Naive thymus-derived CD4-positive, alpha-beta T cell (primary cell): Measurements from ENCODE around the gene RAB6A. TPM values are rescaled to one million over a fixed set of nuclear protein-coding genes. Genes with fewer than 3 reads are reported as not detected.

Experiments used
- ATAC-seq: fragments of 150-1000 bp; cut with Tn5 transposase; 2 replicates; pipeline ENCODE4 v1.10.0; 2021; ENCODE audit warnings: mild to moderate bottlenecking, moderate library complexity
- CTCF ChIA-PET: fragments of 350-600 bp; sonication (Branson Sonifier 250); formaldehyde crosslinking; loops from one replicate; lab custom pipeline; 2021; ENCODE audit warnings: antibody characterized with exemption; lab: Charles Lee
- POLR2A ChIA-PET: fragments of 350-600 bp; sonication (Branson Sonifier 250); formaldehyde crosslinking; loops from one replicate; lab custom pipeline; 2021; ENCODE audit warnings: antibody characterized with exemption, inconsistent platforms; lab: Charles Lee
- DNase-seq, 9 donors: peaks; one replicate each; pipeline versions ENCODE4 v3.0.0 to v3.0.0-alpha.2; 2020 to 2022; ENCODE audit warnings: mixed read lengths in 1 of 9
- H3K27ac ChIP-seq: one replicate; pipeline ENCODE4 v1.7.0; 2013; ENCODE audit warnings: mild to moderate bottlenecking, low read depth, low read length, moderate library complexity
- H3K27me3 ChIP-seq, 2 donors: one replicate each; pipeline ENCODE4 v1.7.0; 2013; ENCODE audit warnings: low read length in 2 of 2, mild to moderate bottlenecking in 2 of 2, moderate library complexity in 2 of 2; ENCODE audit not compliant: control insufficient read depth in 2 of 2, insufficient read depth in 2 of 2
- H3K36me3 ChIP-seq, 3 experiments: 1 replicate in 2 of 3; 2 replicates in 1 of 3; pipeline ENCODE4 v1.7.0; 2013; ENCODE audit warnings: low read length in 3 of 3, mild to moderate bottlenecking in 3 of 3, moderate library complexity in 1 of 3; ENCODE audit not compliant: insufficient read depth in 3 of 3, control insufficient read depth in 2 of 3
- H3K4me1 ChIP-seq, 2 donors: one replicate each; pipeline ENCODE4 v1.7.0; 2013; ENCODE audit warnings: low read length in 2 of 2, mild to moderate bottlenecking in 2 of 2, moderate library complexity in 1 of 2; ENCODE audit not compliant: control insufficient read depth in 2 of 2, insufficient read depth in 2 of 2
- H3K4me3 ChIP-seq: 2 replicates; pipeline ENCODE4 v1.7.0; 2013; ENCODE audit warnings: mild to moderate bottlenecking, low read length
- H3K9me3 ChIP-seq, 3 experiments: 1 replicate in 2 of 3; 2 replicates in 1 of 3; pipeline ENCODE4 v1.7.0; 2013; ENCODE audit warnings: low read length in 3 of 3; ENCODE audit not compliant: control insufficient read depth in 2 of 3
- H3K27ac Mint-ChIP-seq, 9 donors: one replicate each; pipeline ENCODE4 v1.8.0; 2020 to 2022; ENCODE audit warnings: mixed read lengths in 9 of 9, mild to moderate bottlenecking in 8 of 9, moderate library complexity in 5 of 9, inconsistent platforms in 2 of 9
- H3K27me3 Mint-ChIP-seq, 5 donors: one replicate each; pipeline ENCODE4 v1.8.0; 2021 to 2022; ENCODE audit warnings: mixed read lengths in 5 of 5, mild to moderate bottlenecking in 1 of 5
- H3K36me3 Mint-ChIP-seq, 5 donors: one replicate each; pipeline ENCODE4 v1.8.0; 2020 to 2022; ENCODE audit warnings: mixed read lengths in 5 of 5, mild to moderate bottlenecking in 3 of 5, inconsistent platforms in 1 of 5
- H3K4me1 Mint-ChIP-seq, 7 donors: one replicate each; pipeline ENCODE4 v1.8.0; 2020 to 2022; ENCODE audit warnings: mixed read lengths in 7 of 7, mild to moderate bottlenecking in 3 of 7, inconsistent platforms in 1 of 7
- H3K4me3 Mint-ChIP-seq, 10 donors: one replicate each; pipeline ENCODE4 v1.8.0; 2020 to 2022; ENCODE audit warnings: mild to moderate bottlenecking in 10 of 10, mixed read lengths in 10 of 10, moderate library complexity in 6 of 10, inconsistent platforms in 2 of 10
- H3K9me3 Mint-ChIP-seq, 11 donors: one replicate each; pipeline ENCODE4 v1.8.0; 2020 to 2022; ENCODE audit warnings: mixed read lengths in 11 of 11, mild to moderate bottlenecking in 4 of 11, inconsistent platforms in 1 of 11, moderate library complexity in 1 of 11
- intact Hi-C, 2 donors: fragments of 100-400 bp; cut with micrococcal nuclease; formaldehyde crosslinking; loops; one replicate each; pipeline ENCODE4 v1.15.1; 2023
- polyA plus RNA-seq, 2 donors: library from polyadenylated mRNA; unstranded; fragments of 300-500 nt; fragmentation: Illumina TruSeq; gene quantifications; one replicate each; pipeline ENCODE4 v1.2.3, GENCODE V29; 2021
- total RNA-seq, 6 experiments: library from RNA in 5 of 6; stranded (reverse) in 5 of 6; gene quantifications; 1 replicate in 5 of 6; 2 replicates in 1 of 6; pipeline ENCODE4 v1.2.3 and lab custom pipeline; 2021 to 2026

The RAB6A gene
- total RNA-seq (10 to 100 TPM; 54.9 to 94.5 (median 80.0) TPM), polyA plus RNA-seq (10 to 100 TPM; 71.6 to 93.6 TPM), total RNA-seq (lab: John Stamatoyannopoulos, UW) (62.3 reads per million, percentile 76 among the genes with 10 or more reads in this experiment)

- no peaks in the 10 kb centered on the region for H3K9me3 Mint-ChIP-seq
- intact Hi-C loops = loop anchor here (1.0 to 10.0 kb wide), 10 partner anchors 18 to 986 kb away; partner anchors contain the start of genes C2CD3 (in 2 of the 2), FAM168A (in 2 of the 2), PPME1 (in 2 of the 2) and COA4 (in 1 of the 2)
- H3K9me3 ChIP-seq = no peaks in the 10 kb centered on the region
- peak; percentile 94 to 100 (median 100) for DNase-seq
- H3K4me3 Mint-ChIP-seq = peak within 1 kb of the TSS; percentile 89 to 98 (median 94)
- peaks cover 19 to 40% (median 32%) of the 10 kb centered on the region in 7 donors for H3K4me1 Mint-ChIP-seq
- CTCF ChIA-PET = interaction anchor here (0.6 to 3.6 kb wide), 5 partner anchors 18 to 100 kb away, joined by 3 to 22 read pairs (median 4); partner anchors contain the start of gene MRPL48
- H3K36me3 Mint-ChIP-seq = peaks cover 0 to 16% (median 0%) of the 10 kb centered on the region in 5 donors
- peaks cover 0 to 5% (median 0%) of the 10 kb centered on the region in 5 donors for H3K27me3 Mint-ChIP-seq
- H3K36me3 ChIP-seq = peaks cover 0 to 7% (median 0%) of the 10 kb centered on the region in 3 experiments
- H3K27ac Mint-ChIP-seq = peak within 1 kb of the TSS; percentile 86 to 98 (median 92)
- peak within 1 kb of the TSS; percentile 89 for H3K27ac ChIP-seq
- H3K27me3 ChIP-seq = no peaks in the 10 kb centered on the region
- H3K4me3 ChIP-seq = peak within 1 kb of the TSS; percentile 87
- peak; percentile 94 for ATAC-seq
- POLR2A ChIA-PET = interaction anchor here (0.6 to 9.7 kb wide), 9 partner anchors 8 to 411 kb away, joined by 3 to 162 read pairs (median 3); partner anchors contain the start of genes FAM168A, MRPL48 and PPME1
- peaks cover 14 to 15% of the 10 kb centered on the region in 2 donors for H3K4me1 ChIP-seq
Measured at GRCh38 chr11:73760679-73761402, at the start of gene RAB6A. Gene RAB6A (minus strand): TSS chr11:73761074. CDS start chr11:73760635, 439 bp downstream.

GRCh38 chr11:73810637-73811036 lies 49.8 kb upstream of the RAB6A start:
- ChIA-PET CTCF (no interaction called here), POLR2A (no interaction called here)
- H3K4me3 ChIP-seq = no peak overlapping the region
- Mint-ChIP-seq H3K27ac (peak overlapping the region in 1 of 9 donors; percentile 29), H3K27me3 (no peaks in the 10 kb centered on the region), H3K9me3 (no peaks in the 10 kb centered on the region), H3K4me3 (no peak overlapping the region), H3K4me1 (peaks cover 0 to 14% (median 6%) of the 10 kb centered on the region in 7 donors), H3K36me3 (peaks cover 10 to 39% (median 26%) of the 10 kb centered on the region in 5 donors)
- DNase-seq = no peak
- no peaks in the 10 kb centered on the region for H3K4me1 ChIP-seq
- no peak overlapping the region for H3K27ac ChIP-seq
- no peak for ATAC-seq
- no peaks in the 10 kb centered on the region for H3K9me3 ChIP-seq
- intact Hi-C loops = no loop called here
- no peaks in the 10 kb centered on the region for H3K27me3 ChIP-seq
- H3K36me3 ChIP-seq = peaks cover 0 to 26% (median 0%) of the 10 kb centered on the region in 3 experiments

- CTCF ChIA-PET = no interaction called here
- Histone ChIP-seq H3K9me3 (no peaks in the 10 kb centered on the region), H3K4me1 (no peaks in the 10 kb centered on the region), H3K36me3 (peaks cover 0 to 27% (median 0%) of the 10 kb centered on the region in 3 experiments), H3K27me3 (no peaks in the 10 kb centered on the region), H3K27ac (no peak overlapping the region), H3K4me3 (no peak overlapping the region)
- H3K27ac Mint-ChIP-seq = no peak overlapping the region
- no peak overlapping the region for H3K4me3 Mint-ChIP-seq
- H3K4me1 Mint-ChIP-seq = peaks cover 0 to 26% (median 9%) of the 10 kb centered on the region in 7 donors
- POLR2A ChIA-PET = no interaction called here
- H3K27me3 Mint-ChIP-seq = no peaks in the 10 kb centered on the region
- no peaks in the 10 kb centered on the region for H3K9me3 Mint-ChIP-seq
- no peak for DNase-seq
- ATAC-seq = no peak
- intact Hi-C loops = no loop called here
- H3K36me3 Mint-ChIP-seq = peaks cover 10 to 36% (median 30%) of the 10 kb centered on the region in 5 donors
Measured at GRCh38 chr11:73808052-73808451, 47.2 kb upstream of the RAB6A start.

- intact Hi-C loops = no loop called here
- no peak overlapping the region for H3K4me3 Mint-ChIP-seq
- POLR2A ChIA-PET = interaction anchor here (1.1 kb wide), 1 partner anchor 25 kb away, joined by 3 read pairs; no protein-coding TSS in a partner anchor
- peaks cover 0 to 22% (median 7%) of the 10 kb centered on the region in 7 donors for H3K4me1 Mint-ChIP-seq
- no peak for DNase-seq
- Histone ChIP-seq H3K27ac (no peak overlapping the region), H3K4me3 (no peak overlapping the region), H3K27me3 (no peaks in the 10 kb centered on the region), H3K4me1 (no peaks in the 10 kb centered on the region), H3K9me3 (no peaks in the 10 kb centered on the region), H3K36me3 (peaks cover 0 to 23% (median 0%) of the 10 kb centered on the region in 3 experiments)
- H3K27ac Mint-ChIP-seq = no peak overlapping the region
- H3K27me3 Mint-ChIP-seq = no peaks in the 10 kb centered on the region
- CTCF ChIA-PET = no interaction called here
- H3K36me3 Mint-ChIP-seq = peaks cover 10 to 31% (median 24%) of the 10 kb centered on the region in 5 donors
- H3K9me3 Mint-ChIP-seq = no peaks in the 10 kb centered on the region
- ATAC-seq = no peak
Measured at GRCh38 chr11:73804712-73805111, 43.8 kb upstream of the RAB6A start.

DNA sequence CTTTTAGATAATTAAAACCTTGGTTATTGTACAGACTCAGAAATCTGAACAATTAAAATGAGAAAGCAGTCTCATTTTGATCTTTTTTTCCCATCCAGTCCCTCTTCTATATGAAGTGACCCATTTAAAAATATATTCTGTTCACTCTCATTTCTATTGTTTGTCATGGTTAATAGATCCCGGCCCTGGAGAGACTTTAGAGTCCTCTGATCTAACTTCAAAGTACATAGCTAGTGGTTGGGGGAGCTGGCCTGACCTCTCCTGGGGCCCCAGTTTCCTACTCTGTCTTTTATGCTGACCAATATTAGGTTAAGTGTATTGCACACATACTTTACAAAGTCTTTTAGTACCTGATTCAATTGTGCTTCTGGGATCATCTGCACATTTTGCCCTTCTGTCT lies 40.3 kb upstream of the RAB6A start:
- ChIA-PET POLR2A (interaction anchor here (0.8 kb wide), 1 partner anchor 13 kb away, joined by 3 read pairs; no protein-coding TSS in a partner anchor), CTCF (no interaction called here)
- H3K27me3 ChIP-seq = no peaks in the 10 kb centered on the region
- no peak overlapping the region for H3K4me3 ChIP-seq
- no peaks in the 10 kb centered on the region for H3K4me1 ChIP-seq
- Mint-ChIP-seq H3K27ac (no peak overlapping the region), H3K4me3 (no peak overlapping the region), H3K4me1 (peaks cover 0 to 24% (median 16%) of the 10 kb centered on the region in 7 donors), H3K27me3 (no peaks in the 10 kb centered on the region), H3K9me3 (no peaks in the 10 kb centered on the region), H3K36me3 (peaks cover 4 to 21% (median 7%) of the 10 kb centered on the region in 5 donors)
- DNase-seq = no peak
- H3K36me3 ChIP-seq = peaks cover 0 to 21% (median 0%) of the 10 kb centered on the region in 3 experiments
- ATAC-seq = no peak
- H3K27ac ChIP-seq = no peak overlapping the region
- intact Hi-C loops = no loop called here
- no peaks in the 10 kb centered on the region for H3K9me3 ChIP-seq

DNA sequence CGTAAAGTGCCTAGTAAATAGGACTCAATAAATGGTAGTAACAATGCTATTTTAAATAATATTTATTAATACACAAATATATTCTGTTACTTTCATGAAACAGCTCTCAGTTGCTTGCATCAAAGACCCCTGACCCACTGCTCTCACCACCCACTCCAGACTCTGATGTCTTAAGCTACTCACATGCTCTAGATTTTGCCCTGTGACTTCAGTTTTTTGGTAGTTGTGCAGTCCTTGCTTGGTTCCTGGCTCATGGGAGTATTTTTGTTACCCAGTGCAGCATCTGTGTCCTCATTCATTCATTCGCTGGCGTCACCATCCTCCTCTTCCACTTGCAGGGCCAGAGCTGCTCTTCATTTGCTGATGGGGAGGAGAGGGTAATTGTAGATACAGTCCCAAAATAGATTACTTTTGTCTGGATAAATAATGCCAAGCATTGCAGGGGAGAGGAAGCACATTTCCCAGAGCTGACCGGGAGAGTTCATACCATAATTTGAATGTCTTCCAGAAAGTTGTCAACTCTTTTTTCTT lies 39.5 kb upstream of the RAB6A start:
- no peaks in the 10 kb centered on the region for H3K4me1 ChIP-seq
- no peak overlapping the region for H3K4me3 ChIP-seq
- H3K36me3 Mint-ChIP-seq = peaks cover 0 to 17% (median 4%) of the 10 kb centered on the region in 5 donors
- H3K4me3 Mint-ChIP-seq = no peak overlapping the region
- no peaks in the 10 kb centered on the region for H3K9me3 ChIP-seq
- ChIA-PET POLR2A (no interaction called here), CTCF (no interaction called here)
- peaks cover 0 to 19% (median 12%) of the 10 kb centered on the region in 7 donors for H3K4me1 Mint-ChIP-seq
- DNase-seq (no peak), ATAC-seq (no peak)
- H3K36me3 ChIP-seq = peaks cover 0 to 18% (median 0%) of the 10 kb centered on the region in 3 experiments
- H3K9me3 Mint-ChIP-seq = no peaks in the 10 kb centered on the region
- intact Hi-C loops = no loop called here
- H3K27me3 ChIP-seq = no peaks in the 10 kb centered on the region
- no peak overlapping the region for H3K27ac ChIP-seq
- H3K27ac Mint-ChIP-seq = peak overlapping the region in 1 of 9 donors; percentile 29
- no peaks in the 10 kb centered on the region for H3K27me3 Mint-ChIP-seq
